ENCODE data around the gene FUT8.
"Not testable (repeated sequence)": the region's sequence is repeated elsewhere in the genome, so short reads cannot be mapped to it uniquely, and the experiment has no call there.

The FUT8 gene

GRCh38 chr14:65716813-65717212 lies 304.3 kb downstream of the FUT8 start:
- DNase-seq (ENCODE audit: low spot score): not testable (repeated sequence)

DNA sequence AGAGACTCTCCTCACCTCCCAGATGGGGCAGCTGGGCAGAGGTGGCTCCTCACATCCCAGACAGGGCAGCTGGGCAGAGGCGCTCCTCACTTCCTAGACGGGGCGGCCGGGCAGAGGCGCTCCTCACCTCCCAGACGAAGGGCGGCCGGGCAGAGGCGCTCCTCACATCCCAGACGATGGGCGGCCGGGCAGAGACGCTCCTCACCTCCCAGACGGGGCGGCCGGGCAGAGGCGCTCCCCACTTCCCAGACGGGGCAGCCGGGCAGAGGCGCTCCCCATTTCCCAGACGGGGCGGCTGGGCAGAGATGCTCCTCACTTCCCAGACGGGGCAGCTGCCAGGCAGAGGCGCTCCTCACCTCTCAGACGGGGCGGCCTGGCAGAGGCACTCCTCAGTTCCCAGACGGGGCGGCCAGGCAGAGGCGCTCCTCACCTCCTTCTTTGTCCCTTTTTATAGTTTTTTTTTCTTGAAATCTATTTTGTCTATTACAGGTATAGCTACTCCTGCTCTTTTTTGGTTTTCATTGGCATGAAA lies 304.9 kb downstream of the FUT8 start:
- not testable (repeated sequence) for DNase-seq (ENCODE audit: low spot score)

DNA sequence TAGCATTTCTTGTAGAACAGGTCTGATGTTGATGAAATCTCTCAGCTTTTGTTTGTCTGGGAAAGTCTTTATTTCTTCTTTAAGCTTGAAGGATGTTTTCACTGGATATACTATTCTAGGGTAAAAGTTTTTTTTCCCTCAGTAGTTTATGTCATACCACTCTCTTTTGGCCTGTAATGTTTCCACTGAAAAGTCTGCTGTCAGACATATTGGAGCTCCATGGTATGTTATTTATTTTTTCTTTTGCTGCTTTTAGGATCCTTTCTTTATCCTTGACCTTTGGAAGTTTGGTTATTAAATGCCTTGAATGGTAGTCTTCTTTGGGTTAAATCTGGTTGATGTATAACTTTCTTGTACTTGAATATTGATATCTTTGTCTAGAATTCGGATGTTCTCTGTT lies 306.1 kb downstream of the FUT8 start:
- no peak for DNase-seq (ENCODE audit: low spot score)

- no peak for DNase-seq (ENCODE audit: low spot score)
Measured at GRCh38 chr14:65720171-65720570, 307.6 kb downstream of the FUT8 start.

DNA sequence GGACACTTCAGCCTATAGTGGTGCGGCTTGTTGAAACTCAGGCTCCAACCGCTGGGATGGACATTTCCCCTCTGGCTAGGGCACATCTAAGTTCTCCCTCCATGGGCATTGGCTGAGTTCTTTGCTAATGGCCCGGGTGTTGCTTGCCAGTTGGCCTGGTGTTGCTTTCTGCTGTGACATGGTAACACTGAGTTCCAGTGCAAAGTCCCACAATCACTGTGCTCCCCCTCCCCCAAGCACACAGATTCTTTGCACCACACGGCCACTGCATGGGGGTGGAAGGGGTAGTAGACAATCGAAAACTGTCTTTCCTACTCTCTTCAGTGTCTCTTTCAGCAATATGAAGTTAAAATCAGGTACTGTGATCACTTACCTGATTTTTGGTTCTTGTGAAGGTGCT lies 308.2 kb downstream of the FUT8 start:
- no peak for DNase-seq (ENCODE audit: low spot score)

DNA sequence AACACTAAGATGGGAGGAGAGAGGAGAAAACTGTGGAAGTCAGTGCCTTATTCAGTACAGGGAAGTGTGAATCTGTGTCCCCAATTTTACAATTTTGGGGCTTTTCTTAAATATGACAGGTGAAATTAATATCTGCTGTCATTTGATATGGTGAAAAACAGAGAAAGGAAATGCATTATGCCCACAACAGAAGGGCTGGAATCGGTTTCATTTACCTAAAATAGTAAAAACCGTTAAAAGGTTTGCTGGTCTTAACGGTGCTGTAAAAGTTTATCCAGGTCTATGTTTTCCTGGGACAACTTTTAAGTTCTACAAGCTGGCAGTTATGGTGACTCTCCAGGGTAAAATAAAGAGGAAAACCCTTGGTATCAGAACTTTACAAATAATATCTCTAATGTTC lies 310.8 kb downstream of the FUT8 start:
- no peak for DNase-seq (ENCODE audit: low spot score)

- DNase-seq (ENCODE audit: low spot score): no peak
Measured at GRCh38 chr14:65728604-65729003, 316.1 kb downstream of the FUT8 start.

DNA sequence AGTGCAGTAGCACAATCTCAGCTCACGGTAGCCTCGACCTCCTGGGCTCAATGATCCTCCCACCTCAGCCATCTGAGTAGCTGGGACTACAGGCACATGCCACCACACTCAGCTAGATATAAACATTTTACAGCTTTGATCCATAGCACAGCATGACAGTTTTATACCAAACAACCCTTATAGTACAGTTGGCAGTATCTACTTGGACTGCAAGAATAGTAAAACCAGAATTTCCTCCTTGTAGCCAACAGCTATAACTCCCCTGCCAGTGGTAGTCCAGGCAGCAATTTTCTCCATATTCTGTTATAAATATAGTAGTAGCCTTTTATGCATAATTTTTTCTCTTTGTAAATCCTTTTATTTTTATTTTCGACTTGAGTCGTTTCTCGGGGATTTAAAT lies 317.0 kb downstream of the FUT8 start:
- DNase-seq (ENCODE audit: low spot score): no peak

DNA sequence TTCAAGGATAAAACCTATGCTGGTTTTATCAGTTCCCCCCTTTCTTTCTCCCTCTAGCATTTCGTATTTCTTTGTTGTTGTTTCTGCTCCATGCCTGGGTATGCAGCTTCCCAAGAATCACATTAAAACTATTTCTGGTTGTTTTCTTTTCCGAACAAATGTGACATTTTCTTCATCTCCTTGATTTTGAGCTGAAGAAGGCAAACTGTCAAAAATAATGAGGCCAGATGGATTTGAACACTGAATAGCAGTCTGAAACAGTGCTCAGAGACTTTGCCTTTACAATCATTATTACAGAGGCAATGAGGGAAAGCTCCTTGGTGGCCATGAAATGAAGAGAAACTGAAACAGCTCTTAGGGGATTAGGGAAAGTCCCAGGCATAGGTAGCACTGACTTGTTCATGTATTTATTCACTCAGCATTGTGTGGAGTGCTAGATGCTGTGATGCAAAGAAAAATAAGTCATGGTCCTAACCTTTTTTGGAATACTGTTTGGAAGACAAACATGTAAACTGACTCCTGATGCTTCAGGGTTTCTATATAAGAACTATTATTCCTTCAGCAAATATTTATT lies 319.5 kb downstream of the FUT8 start:
- peak; percentile 12 for DNase-seq (ENCODE audit: low spot score)

- DNase-seq (ENCODE audit: low spot score): no peak
Measured at GRCh38 chr14:65738339-65738738, 325.8 kb downstream of the FUT8 start.

GRCh38 chr14:65745396-65746190 lies 333.1 kb downstream of the FUT8 start:
- DNase-seq (ENCODE audit: low spot score): no peak

GRCh38 chr14:65748796-65749195 lies 336.3 kb downstream of the FUT8 start:
- DNase-seq (ENCODE audit: low spot score): no peak

DNA sequence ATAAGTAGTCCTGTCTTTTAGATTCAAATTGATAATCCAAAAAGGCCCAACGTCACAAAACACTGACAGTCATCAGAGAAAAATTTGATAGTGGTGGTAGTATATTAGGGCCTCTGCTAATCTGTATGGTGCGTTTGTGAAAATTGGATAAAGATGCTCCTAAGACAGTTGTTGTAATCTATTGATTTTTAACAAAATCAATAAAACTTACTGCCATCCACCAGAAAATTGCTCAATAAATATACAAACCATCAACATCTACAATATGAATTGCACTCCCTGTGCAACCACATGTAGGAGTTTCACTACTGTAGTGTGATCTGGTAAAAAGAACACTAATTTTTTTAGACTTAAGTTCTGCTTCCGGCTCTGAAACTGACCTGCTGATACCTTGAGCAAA lies 336.8 kb downstream of the FUT8 start:
- DNase-seq (ENCODE audit: low spot score): no peak

DNA sequence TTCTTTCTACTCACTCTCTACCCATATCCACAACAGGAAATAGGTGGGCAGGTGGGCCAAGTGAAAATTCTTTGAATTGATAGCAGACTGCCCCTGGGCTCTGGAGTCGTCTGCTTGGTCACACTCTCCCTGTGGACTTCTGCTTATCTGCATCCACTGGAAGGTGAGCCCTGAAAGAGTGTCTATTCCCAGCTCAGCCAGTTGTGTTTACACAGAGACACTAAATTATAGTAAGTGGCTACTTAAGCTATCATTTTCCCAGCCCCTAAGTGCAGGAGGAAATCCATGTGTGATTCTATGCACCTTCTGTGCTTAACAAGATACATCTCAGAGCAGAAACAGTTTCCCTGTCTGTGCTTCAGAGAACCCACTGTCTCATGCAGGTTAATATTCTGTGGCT lies 338.4 kb downstream of the FUT8 start:
- DNase-seq (ENCODE audit: low spot score): no peak

- no peak for DNase-seq (ENCODE audit: low spot score)
Measured at GRCh38 chr14:65751510-65751909, 339.0 kb downstream of the FUT8 start.

GRCh38 chr14:65753061-65753460 lies 340.5 kb downstream of the FUT8 start:
- no peak for DNase-seq (ENCODE audit: low spot score)

- no peak for DNase-seq (ENCODE audit: low spot score)
Measured at GRCh38 chr14:65755331-65755730, 342.8 kb downstream of the FUT8 start.

GRCh38 chr14:65756880-65757279 lies 344.4 kb downstream of the FUT8 start:
- DNase-seq (ENCODE audit: low spot score): no peak

- DNase-seq (ENCODE audit: low spot score): no peak
Measured at GRCh38 chr14:65769151-65769550, 356.6 kb downstream of the FUT8 start.

DNA sequence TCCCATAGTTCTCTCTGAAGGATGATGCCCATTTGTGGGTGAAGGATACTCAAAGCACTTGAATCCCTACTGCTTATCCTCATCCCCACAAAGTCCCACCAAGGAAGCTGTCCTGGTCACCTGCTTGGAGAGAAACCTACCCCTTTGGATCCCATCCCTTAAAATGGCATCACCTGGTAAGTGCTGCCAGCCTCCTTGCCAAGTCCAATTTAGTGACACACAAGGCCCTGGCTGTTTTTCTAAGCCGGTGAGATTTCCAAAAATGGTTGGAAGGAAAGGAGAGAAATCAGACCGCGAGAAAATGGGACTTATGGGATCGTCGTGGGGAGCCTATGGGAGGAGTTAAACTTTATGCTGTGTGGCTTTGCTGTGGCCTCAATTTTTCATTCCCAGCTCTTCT lies 358.2 kb downstream of the FUT8 start:
- no peak for DNase-seq (ENCODE audit: low spot score)

- no peak for DNase-seq (ENCODE audit: low spot score)
Measured at GRCh38 chr14:65771271-65771670, 358.7 kb downstream of the FUT8 start.

GRCh38 chr14:65772466-65772865 lies 359.9 kb downstream of the FUT8 start:
- no peak for DNase-seq (ENCODE audit: low spot score)

DNA sequence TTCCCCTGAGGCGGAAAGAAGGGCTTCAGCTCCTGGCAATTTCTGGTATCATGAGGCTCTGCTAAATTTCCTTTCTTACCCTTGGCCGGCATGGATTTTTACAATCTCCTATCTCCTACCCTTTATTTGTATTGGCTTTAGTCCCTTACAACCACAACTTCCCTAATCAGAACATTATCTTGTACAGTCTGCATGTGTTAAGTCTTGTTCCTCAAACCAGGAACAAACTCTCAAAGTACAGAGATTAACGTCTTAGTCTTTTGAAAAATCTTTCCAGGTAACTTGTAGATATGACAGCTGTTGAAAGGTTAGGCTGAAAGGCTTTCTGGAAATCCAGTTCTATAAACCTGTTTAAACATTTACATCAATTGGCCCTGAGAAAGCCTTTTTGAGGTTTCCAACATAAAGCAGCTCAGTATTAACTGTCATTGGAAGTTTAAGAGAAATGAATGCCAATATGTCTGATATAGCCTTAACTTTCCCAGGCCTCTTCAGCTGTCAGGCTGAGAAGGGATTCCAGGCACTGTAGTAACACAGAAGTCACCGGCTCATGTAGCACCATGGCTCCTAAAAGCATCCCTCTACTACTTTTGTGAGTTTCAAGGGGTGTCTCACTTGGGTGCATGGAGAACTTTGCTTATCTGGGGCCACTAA lies 360.5 kb downstream of the FUT8 start:
- DNase-seq (ENCODE audit: low spot score): no peak

Data from kidney tubule cell (primary cell).